H1 (cell line): ENCODE data around the gene L3MBTL1. TPM values are rescaled to one million over a fixed set of nuclear protein-coding genes. Genes with fewer than 3 reads are reported as not detected.

Experiments used
- CTCF ChIA-PET: fragments of 300-600 bp; sonication (Branson Sonifier 250); formaldehyde crosslinking; loops from one replicate; lab custom pipeline; 2021; ENCODE audit not compliant: partially characterized antibody; lab: Charles Lee
- POLR2A ChIA-PET: fragments of 300-600 bp; sonication (Branson Sonifier 250); formaldehyde crosslinking; loops from one replicate; lab custom pipeline; 2021; ENCODE audit warnings: inconsistent platforms; ENCODE audit not compliant: partially characterized antibody; lab: Charles Lee
- DNase-seq, 2 experiments: peaks; one replicate each; pipeline versions ENCODE4 v3.0.0 to v3.0.0-alpha.2; 2010 to 2022; ENCODE audit warnings: low spot score in 2 of 2, low read depth in 1 of 2, mixed read lengths in 1 of 2
- FAIRE-seq: peaks from 2 replicates; lab custom pipeline; 2011; peaks lifted over from hg19 to GRCh38; lab: Jason Lieb, UNC
- H2AFZ ChIP-seq: 2 replicates; pipeline ENCODE4 v1.8.1; 2012; ENCODE audit warnings: low read length, inconsistent platforms
- H2AK5ac ChIP-seq: 2 replicates; pipeline ENCODE4 v1.6.1; 2013; ENCODE audit warnings: low read depth, low read length
- H2BK120ac ChIP-seq: replicated peaks from 2 replicates; pipeline ENCODE3; 2013; ENCODE audit warnings: low read depth, low read length, inconsistent platforms
- H2BK12ac ChIP-seq: 2 replicates; pipeline ENCODE4 v1.6.1; 2013; ENCODE audit warnings: low read depth, low read length
- H2BK15ac ChIP-seq: 2 replicates; pipeline ENCODE4 v1.6.1; 2013; ENCODE audit warnings: low read length
- H2BK20ac ChIP-seq: 2 replicates; pipeline ENCODE4 v1.6.1; 2013; ENCODE audit warnings: low read length
- H2BK5ac ChIP-seq: 2 replicates; pipeline ENCODE4 v1.6.1; 2013; ENCODE audit warnings: low read depth, low read length
- H3K14ac ChIP-seq: 2 replicates; pipeline ENCODE4 v1.6.1; 2013; ENCODE audit warnings: inconsistent platforms; ENCODE audit not compliant: insufficient read length
- H3K18ac ChIP-seq: 2 replicates; pipeline ENCODE4 v1.6.1; 2013; ENCODE audit warnings: low read length; ENCODE audit errors: extremely low read depth
- H3K23ac ChIP-seq: 2 replicates; pipeline ENCODE4 v1.6.1; 2013; ENCODE audit warnings: inconsistent platforms; ENCODE audit not compliant: insufficient read length
- H3K23me2 ChIP-seq: 2 replicates; pipeline ENCODE4 v1.6.1; 2013; ENCODE audit warnings: low read depth, low read length
- H3K27ac ChIP-seq: 2 replicates; pipeline ENCODE4 v1.6.1; 2011; ENCODE audit warnings: low read depth, low read length, inconsistent platforms
- H3K27me3 ChIP-seq, 4 experiments: replicated peaks in 1 of 4; 1 replicate in 1 of 4; 2 replicates in 3 of 4; pipeline versions ENCODE4 v1.6.1 to v1.8.1; 2011 to 2013; ENCODE audit warnings: low read length in 3 of 4, mild to moderate bottlenecking in 3 of 4, inconsistent platforms in 2 of 4, mixed read lengths in 2 of 4, moderate library complexity in 1 of 4; ENCODE audit not compliant: control insufficient read depth in 3 of 4, insufficient read depth in 3 of 4; ENCODE audit errors: extremely low read depth in 1 of 4
- H3K36me3 ChIP-seq, 4 experiments: 2 replicates each; pipeline versions ENCODE4 v1.6.1 to v1.8.1; 2011 to 2013; ENCODE audit warnings: mild to moderate bottlenecking in 4 of 4, low read length in 3 of 4, moderate library complexity in 2 of 4, control low read depth in 1 of 4, inconsistent platforms in 1 of 4; ENCODE audit not compliant: insufficient read depth in 4 of 4, control insufficient read depth in 2 of 4
- H3K4ac ChIP-seq: replicated peaks from 2 replicates; pipeline ENCODE3; 2013; ENCODE audit warnings: low read length, low read depth, mixed read lengths, inconsistent platforms; ENCODE audit not compliant: insufficient read length
- H3K4me1 ChIP-seq, 4 experiments: replicated peaks in 1 of 4; 1 replicate in 1 of 4; 2 replicates in 3 of 4; pipeline versions ENCODE4 v1.6.1 to v1.8.1; 2011 to 2013; ENCODE audit warnings: low read length in 3 of 4, inconsistent platforms in 2 of 4, mixed read lengths in 1 of 4; ENCODE audit not compliant: insufficient read depth in 4 of 4, control insufficient read depth in 3 of 4
- H3K4me2 ChIP-seq, 2 experiments: 2 replicates each; pipeline versions ENCODE4 v1.6.1 to v1.8.1; 2011 to 2013; ENCODE audit warnings: low read depth in 2 of 2, low read length in 2 of 2, control low read depth in 1 of 2, inconsistent platforms in 1 of 2, mild to moderate bottlenecking in 1 of 2; ENCODE audit not compliant: insufficient read depth in 1 of 2
- H3K4me3 ChIP-seq, 4 experiments: fragments of 200-600, 300-600 bp in 1 of 4; sonication (generic), shearing (Covaris generic), sonication (Bioruptor Twin) in 1 of 4; 2 replicates each; pipeline versions ENCODE4 v1.5.1 to v1.8.1; 2011 to 2016; ENCODE audit warnings: low read length in 4 of 4, low read depth in 3 of 4, control low read depth in 2 of 4, inconsistent platforms in 2 of 4, mild to moderate bottlenecking in 2 of 4, mixed read lengths in 1 of 4, moderate library complexity in 1 of 4; ENCODE audit not compliant: insufficient read depth in 2 of 4; ENCODE audit errors: extremely low read depth in 1 of 4
- H3K56ac ChIP-seq: replicated peaks from 2 replicates; pipeline ENCODE3; 2013; ENCODE audit warnings: low read depth, mild to moderate bottlenecking, mixed read lengths, low read length, inconsistent platforms; ENCODE audit not compliant: insufficient read length
- H3K79me1 ChIP-seq: 2 replicates; pipeline ENCODE4 v1.6.1; 2013; ENCODE audit warnings: low read depth, low read length, control low read depth
- H3K79me2 ChIP-seq, 2 experiments: 2 replicates each; pipeline versions ENCODE4 v1.6.1 to v1.8.1; 2012 to 2013; ENCODE audit warnings: low read length in 2 of 2, mild to moderate bottlenecking in 2 of 2, inconsistent platforms in 1 of 2; ENCODE audit not compliant: insufficient read depth in 2 of 2, control insufficient read depth in 1 of 2
- H3K9ac ChIP-seq, 4 experiments: replicated peaks in 1 of 4; 1 replicate in 1 of 4; 2 replicates in 3 of 4; pipeline versions ENCODE4 v1.6.1 to v1.8.1; 2011 to 2013; ENCODE audit warnings: low read depth in 3 of 4, low read length in 3 of 4, control low read depth in 2 of 4, mild to moderate bottlenecking in 2 of 4, moderate library complexity in 2 of 4, inconsistent platforms in 1 of 4; ENCODE audit errors: extremely low read depth in 1 of 4
- H3K9me3 ChIP-seq, 2 experiments: 2 replicates each; pipeline versions ENCODE4 v1.6.1 to v1.8.1; 2012 to 2013; ENCODE audit warnings: mild to moderate bottlenecking in 2 of 2, moderate library complexity in 2 of 2, control low read depth in 1 of 2, inconsistent platforms in 1 of 2, low read depth in 1 of 2, low read length in 1 of 2, mixed read lengths in 1 of 2; ENCODE audit not compliant: insufficient read depth in 2 of 2
- H4K20me1 ChIP-seq, 2 experiments: replicated peaks in 1 of 2; 2 replicates each; pipeline versions ENCODE3 to v1.8.1; 2011 to 2013; ENCODE audit warnings: inconsistent platforms in 2 of 2, low read length in 2 of 2, mild to moderate bottlenecking in 1 of 2; ENCODE audit not compliant: insufficient read depth in 2 of 2, control insufficient read depth in 1 of 2
- H4K5ac ChIP-seq: 2 replicates; pipeline ENCODE4 v1.6.1; 2013; ENCODE audit warnings: low read length, low read depth, mixed read lengths, inconsistent platforms; ENCODE audit not compliant: insufficient read length
- H4K8ac ChIP-seq: 2 replicates; pipeline ENCODE4 v1.8.0; 2013; ENCODE audit warnings: mild to moderate bottlenecking, moderate library complexity, low read length, inconsistent platforms; ENCODE audit not compliant: insufficient read depth; ENCODE audit errors: extremely low read depth
- H4K91ac ChIP-seq: replicated peaks from 2 replicates; pipeline ENCODE3; 2013; ENCODE audit warnings: low read length, mixed read lengths, inconsistent platforms; ENCODE audit not compliant: insufficient read length
- ASH2L ChIP-seq: fragments of 200-600, 300-600 bp; sonication (generic); IDR thresholded peaks from one replicate; pipeline ENCODE4 v1.7.1; 2017; ENCODE audit warnings: low read length
- BCL11A ChIP-seq, 2 experiments: IDR thresholded peaks; one replicate each; pipeline ENCODE4 v1.6.1; 2011; ENCODE audit warnings: low read depth in 2 of 2, low read length in 2 of 2, mild to moderate bottlenecking in 2 of 2
- CTBP2 ChIP-seq: IDR thresholded peaks from 2 replicates; pipeline ENCODE4 v1.7.0; 2011; ENCODE audit warnings: borderline replicate concordance, mild to moderate bottlenecking, moderate library complexity, mixed read lengths, low read length; ENCODE audit not compliant: insufficient read depth, insufficient read length
- EP300 ChIP-seq, 2 experiments: IDR thresholded peaks; 1 replicate in 1 of 2; 2 replicates in 1 of 2; pipeline ENCODE4 v1.6.1; 2011 to 2012; ENCODE audit warnings: low read depth in 2 of 2, low read length in 2 of 2, mild to moderate bottlenecking in 2 of 2, borderline replicate concordance in 1 of 2, inconsistent platforms in 1 of 2, moderate library complexity in 1 of 2
- FOSL1 ChIP-seq: IDR thresholded peaks from 2 replicates; pipeline ENCODE4 v1.6.1; 2011; ENCODE audit warnings: mild to moderate bottlenecking, low read depth, low read length, moderate library complexity; ENCODE audit not compliant: insufficient read depth
- GABPA ChIP-seq: IDR thresholded peaks from 2 replicates; pipeline ENCODE4 v1.6.1; 2011; ENCODE audit warnings: mild to moderate bottlenecking, low read length, moderate library complexity, borderline replicate concordance; ENCODE audit not compliant: insufficient read depth
- JUND ChIP-seq: IDR thresholded peaks from 2 replicates; pipeline ENCODE4 v1.6.1; 2011; ENCODE audit warnings: mild to moderate bottlenecking, improper control_type of control experiment, low read length
- KDM4A ChIP-seq: IDR thresholded peaks from one replicate; pipeline ENCODE4 v1.7.1; 2012; ENCODE audit warnings: low read depth, mild to moderate bottlenecking, moderate library complexity, low read length, inconsistent platforms; ENCODE audit not compliant: severe bottlenecking
- MAFK ChIP-seq: IDR thresholded peaks from 2 replicates; pipeline ENCODE4 v1.6.1; 2012; ENCODE audit warnings: low read depth, mild to moderate bottlenecking, improper control_type of control experiment, low read length
- POU5F1 ChIP-seq: IDR thresholded peaks from 2 replicates; pipeline ENCODE4 v1.6.1; 2011; ENCODE audit warnings: low read depth, mild to moderate bottlenecking, low read length, moderate library complexity
- RNF2 ChIP-seq: fragments of 200-900, 300-1000 bp; sonication (generic); IDR thresholded peaks from 2 replicates; pipeline ENCODE4 v1.7.1; 2016; ENCODE audit warnings: borderline replicate concordance, low read depth, mild to moderate bottlenecking, antibody characterized with exemption, low read length; ENCODE audit not compliant: poor library complexity, severe bottlenecking; ENCODE audit errors: missing control alignments
- SUZ12 ChIP-seq: fragments of 200-600 bp; sonication (generic); IDR thresholded peaks from 2 replicates; pipeline ENCODE4 v1.6.1; 2012; ENCODE audit warnings: mild to moderate bottlenecking, inconsistent platforms, low read length, moderate library complexity, mixed read lengths
- TAF7 ChIP-seq: optimal IDR thresholded peaks from 2 replicates; pipeline ENCODE3; 2011; ENCODE audit warnings: low read depth, mild to moderate bottlenecking, inconsistent platforms, low read length, moderate library complexity, borderline replicate concordance
- ZNF274 ChIP-seq: IDR thresholded peaks from 2 replicates; pipeline ENCODE4 v1.7.0; 2012; ENCODE audit warnings: low read length, borderline replicate concordance; ENCODE audit errors: extremely low read depth
- WGBS, 2 experiments: shearing (Covaris generic) in 1 of 2; methylation state at CpG; one replicate each; pipeline versions ENCODE4 v1.1.6 to v1.1.7; 2013 to 2015; ENCODE audit warnings: low lambda C conversion rate in 2 of 2, mixed read lengths in 2 of 2, inconsistent platforms in 1 of 2, low coverage in 1 of 2, missing lambda C conversion rate in 1 of 2; ENCODE audit not compliant: insufficient replicate concordance in 2 of 2, insufficient coverage in 1 of 2, insufficient read length in 1 of 2; ENCODE audit errors: extremely low coverage in 1 of 2, missing lambda C conversion rate in 1 of 2; 5-methylcytosine and 5-hydroxymethylcytosine counted together
- polyA plus RNA-seq, 7 experiments: library from polyadenylated mRNA; depleted of rRNA in 3 of 7; stranded (reverse) in 5 of 7; unstranded in 2 of 7; fragments of >200 nt in 5 of 7; fragments of 200-250 nt in 2 of 7; gene quantifications; 1 replicate in 5 of 7; 2 replicates in 1 of 7; 4 replicates in 1 of 7; pipeline versions ENCODE4 v1.2.1 to v1.2.3, GENCODE V29; 2011 to 2013; ENCODE audit warnings: missing spikeins in 2 of 7, mixed read lengths in 2 of 7
- total RNA-seq: library from RNA; stranded (reverse); fragmentation: NEBNext Ultra II Directional; extraction: Animal tissue kit (Norgen Biotek cat#: 25700); gene quantifications from 2 replicates; pipeline ENCODE4 v1.2.1, GENCODE V29; 2021

Gene L3MBTL1
- total and polyA plus RNA-seq, 2 of the 8 experiments (the other 6 are each of a cell fraction or from before 2014, with no cell fraction given) = 11.9 to 17.0 TPM

DNA sequence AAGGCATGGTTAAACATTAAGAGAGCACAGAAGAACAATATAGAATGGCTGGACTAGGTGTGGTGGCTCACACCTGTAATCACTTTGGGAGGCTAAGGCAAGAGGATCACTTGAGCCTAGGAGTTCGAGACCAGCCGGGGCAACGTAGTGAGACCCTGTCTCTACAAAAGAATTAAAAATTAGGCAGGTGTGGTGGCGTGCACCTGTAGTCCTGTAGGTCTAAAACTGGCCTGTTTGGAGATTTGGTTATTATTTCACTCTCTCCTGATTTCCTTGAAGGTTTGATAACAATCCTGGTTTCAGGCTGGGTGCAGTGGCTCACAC lies 34.2 kb upstream of the L3MBTL1 start:
- Histone ChIP-seq H3K27ac (no peak overlapping the region), H4K20me1 (peaks cover 0 to 2% of the 10 kb centered on the region in 2 experiments), H2AFZ (no peak overlapping the region), H3K18ac (no peak overlapping the region), H2BK20ac (no peak overlapping the region), H3K23ac (no peak overlapping the region), H2AK5ac (no peak overlapping the region), H4K5ac (no peak overlapping the region), H3K23me2 (no peaks in the 10 kb centered on the region), H3K14ac (no peak overlapping the region), H3K4ac (no peak overlapping the region), H2BK12ac (no peak overlapping the region), H3K9ac (no peak overlapping the region), H2BK5ac (no peak overlapping the region), H2BK15ac (no peak overlapping the region), H3K27me3 (no peaks in the 10 kb centered on the region), H3K4me2 (no peak overlapping the region), H3K79me2 (no peaks in the 10 kb centered on the region), H3K79me1 (no peaks in the 10 kb centered on the region), H3K4me1 (no peaks in the 10 kb centered on the region), H3K56ac (no peak overlapping the region), H4K91ac (no peak overlapping the region), H4K8ac (no peak overlapping the region), H2BK120ac (no peak overlapping the region), H3K4me3 (no peak overlapping the region), H3K36me3 (no peaks in the 10 kb centered on the region), H3K9me3 (no peaks in the 10 kb centered on the region)
- CTCF ChIA-PET = interaction anchor here (0.7 kb wide), 1 partner anchor 9 kb away, joined by 3 read pairs; no protein-coding TSS in a partner anchor
- 77% methylated on average over 4 of the region's 4 CpGs; no CpG with 5 or more reads in 1 of the 2 experiments for WGBS, 2 experiments
- POLR2A ChIA-PET = interaction anchor here (1.5 to 5.6 kb wide), 2 partner anchors 11 to 17 kb away, joined by 6 to 58 read pairs; partner anchors contain the start of gene SRSF6
- FAIRE-seq = no peak
- no peak for DNase-seq
- TF ChIP-seq KDM4A (no peak), ASH2L (no peak), BCL11A (IDR thresholded peaks at IDR 0.05; ENCODE audit: low read depth in 2 of 2, low read length in 2 of 2) (no peak), FOSL1 (no peak), CTBP2 (no peak), POU5F1 (no peak), MAFK (no peak), EP300 (IDR thresholded peaks at IDR 0.05; ENCODE audit: borderline replicate concordance in 1 of 2, low read depth in 2 of 2, low read length in 2 of 2) (no peak), JUND (no peak), GABPA (no peak), TAF7 (no peak), RNF2 (no peak), SUZ12 (no peak), ZNF274 (no peak)
